NCI-H748 treated with DMSO at 0.1 percent for 48 hours (cell line): ENCODE data around the gene GNRHR.
A peak's percentile ranks its signal among the peaks of the same experiment; 100 is the strongest.

Experiments
- DNase-seq: peaks from one replicate; lab custom pipeline; 2025; lab: John Stamatoyannopoulos, UW

The GNRHR gene

DNA sequence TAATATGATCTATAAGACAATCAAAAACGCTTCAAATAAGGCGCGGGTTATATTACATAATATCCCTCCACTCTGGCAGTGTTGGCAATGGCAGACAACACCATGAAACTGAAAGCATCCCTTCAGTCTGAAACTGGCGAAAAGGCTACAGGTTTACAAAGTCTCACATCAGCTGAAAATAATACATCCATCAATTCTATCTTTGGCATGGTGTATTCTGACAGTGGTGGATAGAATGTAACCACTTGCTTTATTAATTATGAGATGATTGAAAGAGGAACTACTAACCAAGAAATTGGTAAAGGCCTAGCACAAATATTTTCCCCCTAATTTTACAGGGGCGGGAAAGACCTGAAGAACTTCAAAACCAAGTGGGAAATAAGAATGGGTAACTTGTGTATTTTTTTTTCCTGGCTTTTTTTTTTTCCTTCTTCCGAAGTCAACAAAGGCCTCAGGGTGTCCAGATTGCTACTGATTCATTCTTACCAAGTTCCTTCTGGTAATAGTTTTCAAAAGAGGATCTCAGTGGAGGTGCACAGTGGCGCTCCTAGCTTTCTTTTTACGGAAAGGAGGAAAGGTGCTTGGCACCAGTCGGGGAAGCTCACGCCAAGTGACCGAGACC, 54.0 kb downstream of the GNRHR start:
- DNase-seq, result peak; percentile 10

DNA sequence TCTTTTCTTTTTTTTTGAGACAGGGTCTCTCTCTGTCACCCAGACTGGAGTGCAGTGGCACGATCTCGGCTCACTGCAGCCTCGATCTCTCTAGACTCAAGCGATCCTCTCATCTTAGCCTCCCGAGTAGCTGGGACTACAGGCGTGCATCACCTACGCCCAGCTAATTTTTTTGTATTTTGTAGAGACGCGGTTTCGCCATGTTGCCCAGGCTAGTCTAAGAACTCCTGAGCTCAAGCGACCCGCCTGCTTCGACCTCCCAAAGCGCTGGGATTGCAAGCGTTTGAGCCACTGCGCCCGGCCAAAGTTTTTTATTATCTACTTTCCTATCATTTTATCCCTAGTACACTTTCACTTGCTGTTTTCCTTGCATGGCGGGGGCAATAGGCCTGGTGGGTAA, 54.6 kb downstream of the GNRHR start:
- DNase-seq, result no peak

GRCh38 chr4:67697860-67698687, 56.1 kb downstream of the GNRHR start:
- DNase-seq, result no peak

DNA sequence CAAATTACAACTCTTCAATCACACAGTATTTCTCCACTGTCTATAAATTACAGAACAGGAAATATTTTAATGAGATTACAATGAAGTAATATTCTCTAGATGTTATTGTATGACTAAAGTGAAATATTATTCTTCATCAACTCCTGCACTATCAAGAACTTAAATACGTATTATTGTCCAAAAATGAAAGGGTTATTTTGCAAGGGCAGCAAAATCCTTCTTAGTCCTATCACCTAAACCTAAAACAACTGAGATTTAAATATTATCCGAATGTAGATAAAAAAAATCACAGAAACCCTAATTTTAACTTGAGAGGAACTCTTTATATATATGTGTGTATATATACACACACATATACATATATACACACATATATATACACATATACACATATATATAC, 58.1 kb downstream of the GNRHR start:
- DNase-seq, result no peak

DNA sequence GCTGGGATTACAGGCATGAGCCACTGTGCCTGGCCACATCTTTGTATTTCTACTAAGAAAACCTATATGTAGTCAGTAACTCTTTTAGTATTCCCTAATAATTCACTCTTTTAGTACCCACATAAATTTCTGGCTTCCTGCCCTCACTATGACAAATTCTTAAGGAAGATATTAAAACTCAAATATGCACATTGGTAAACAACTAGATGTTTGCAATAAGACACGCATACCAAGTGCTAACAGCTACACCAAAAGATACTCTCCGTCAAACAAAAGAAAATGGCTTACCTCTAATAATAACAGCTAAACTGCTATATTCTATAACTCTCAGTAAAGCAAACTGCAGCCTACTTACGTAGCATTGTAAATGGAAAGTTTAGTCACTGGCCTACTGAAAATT, 59.5 kb downstream of the GNRHR start:
- DNase-seq, result no peak

- DNase-seq, result no peak
Measured at GRCh38 chr4:67691328-67691727, 62.9 kb downstream of the GNRHR start.
